C4-2B (cell line): ENCODE measurements around the gene TMEM132E.

Source experiments
- H3K27ac ChIP-seq: fragments of 450-650 bp; 2 replicates; pipeline ENCODE4 v1.5.1; 2017
- CTCF ChIP-seq: fragments of 450-650 bp; conservative IDR thresholded peaks from 2 replicates; pipeline ENCODE4 v1.5.1; 2017; ENCODE audit warnings: mild to moderate bottlenecking
- ZFX ChIP-seq: fragments of 450-650 bp; IDR thresholded peaks from 2 replicates; pipeline ENCODE4 v1.6.1; 2017

The TMEM132E gene

GRCh38 chr17:34579979-34580684, 750 bp downstream of the TMEM132E start:
- TF ChIP-seq CTCF (no peak), ZFX (no peak)
- H3K27ac ChIP-seq: no peak overlapping the region

GRCh38 chr17:34580685-34581445, 1.5 kb downstream of the TMEM132E start:
- TF ChIP-seq ZFX: no peak
- no peak; the same call in 1 of the 2 replicates for TF ChIP-seq CTCF
- H3K27ac ChIP-seq: no peak overlapping the region

GRCh38 chr17:34581446-34582184, 2.2 kb downstream of the TMEM132E start:
- H3K27ac ChIP-seq: no peak overlapping the region
- TF ChIP-seq CTCF (no peak), ZFX (no peak)

- TF ChIP-seq ZFX (no peak), CTCF (no peak)
- H3K27ac ChIP-seq: no peak overlapping the region
Observed at GRCh38 chr17:34582185-34582900, 3.0 kb downstream of the TMEM132E start.

- TF ChIP-seq ZFX (no peak), CTCF (no peak)
- H3K27ac ChIP-seq: no peak overlapping the region
Observed at GRCh38 chr17:34582901-34583245, 3.5 kb downstream of the TMEM132E start.

GRCh38 chr17:34584805-34585416, 5.5 kb downstream of the TMEM132E start:
- no peak for TF ChIP-seq ZFX
- TF ChIP-seq CTCF: no peak; the same call in 1 of the 2 replicates
- no peak overlapping the region for H3K27ac ChIP-seq
